Colonic mucosa (tissue), 4 donors: ENCODE measurements around the gene PSMD12. TPM values are rescaled to one million over a fixed set of nuclear protein-coding genes. Genes with fewer than 3 reads are reported as not detected.
"Not testable (repeated sequence)": the region's sequence is repeated elsewhere in the genome, so short reads cannot be mapped to it uniquely, and the experiment has no call there.

Source experiments
- DNase-seq: peaks from one replicate; pipeline ENCODE4 v3.0.0-alpha.2; 2020
- H3K27ac ChIP-seq: fragments of 200-600 bp; one replicate; pipeline ENCODE4 v1.8.0; 2021
- H3K27me3 ChIP-seq: fragments of 200-600 bp; one replicate; pipeline ENCODE4 v1.8.0; 2021
- H3K36me3 ChIP-seq: fragments of 200-600 bp; one replicate; pipeline ENCODE4 v1.8.0; 2021
- H3K4me1 ChIP-seq: fragments of 200-600 bp; one replicate; pipeline ENCODE4 v1.8.0; 2021; ENCODE audit warnings: mild to moderate bottlenecking
- H3K4me3 ChIP-seq: fragments of 200-600 bp; one replicate; pipeline ENCODE4 v1.8.0; 2021
- H3K9ac ChIP-seq, 2 donors: one replicate each; pipeline ENCODE4 v1.7.0; 2013; ENCODE audit warnings: control low read depth in 2 of 2, low read depth in 2 of 2, low read length in 2 of 2
- H3K9me3 ChIP-seq: fragments of 200-600 bp; one replicate; pipeline ENCODE4 v1.8.0; 2021
- CTCF ChIP-seq: fragments of 200-600 bp; IDR thresholded peaks from one replicate; pipeline ENCODE4 v1.8.0; 2022; ENCODE audit warnings: antibody characterized with exemption, mild to moderate bottlenecking
- intact Hi-C: fragments of 100-400 bp; cut with DNase I; formaldehyde crosslinking; loops from one replicate; pipeline ENCODE4 v1.14.1; 2022
- total RNA-seq, 2 donors: library from RNA; stranded (reverse); fragmentation: NEBNext Ultra II Directional in 1 of 2; extraction: Animal tissue kit (Norgen Biotek cat#: 25700) in 1 of 2; gene quantifications; one replicate each; pipeline ENCODE4 v1.2.1, GENCODE V29; 2021
- donor health status: healthy.
- donor health status: DM: no; HTN: no; CAD: no.
- donor health status: DM: no; HTN: no; CAD: no.

PSMD12 gene
- total RNA-seq, 2 donors from 2014 or later = 39.4 to 51.1 TPM

GRCh38 chr17:67335245-67335835 is 31.0 kb downstream of the PSMD12 start:
- intact Hi-C loops = no loop called here
- Histone ChIP-seq H3K27ac (no peak overlapping the region), H3K9me3 (no peaks in the 10 kb centered on the region), H3K4me3 (no peak overlapping the region), H3K9ac (no peak overlapping the region), H3K36me3 (no peaks in the 10 kb centered on the region), H3K27me3 (no peaks in the 10 kb centered on the region), H3K4me1 (no peaks in the 10 kb centered on the region)
- no peak for DNase-seq
- TF ChIP-seq CTCF = no peak

- DNase-seq, intact Hi-C loops, H3K9ac ChIP-seq: not testable (repeated sequence)
Observed at GRCh38 chr17:67332162-67332508, 34.2 kb downstream of the PSMD12 start.

GRCh38 chr17:67331381-67332161 is 34.8 kb downstream of the PSMD12 start:
- H3K9me3 ChIP-seq, H3K27ac ChIP-seq, intact Hi-C loops, H3K4me3 ChIP-seq, H3K36me3 ChIP-seq, DNase-seq, H3K4me1 ChIP-seq, H3K9ac ChIP-seq, H3K27me3 ChIP-seq: not testable (repeated sequence)

More at GRCh38 chr17:67332162-67332508, 34.2 kb downstream of the PSMD12 start:
- not testable (repeated sequence) for H3K4me3 ChIP-seq, H3K27ac ChIP-seq, H3K36me3 ChIP-seq, H3K9me3 ChIP-seq, H3K4me1 ChIP-seq, H3K27me3 ChIP-seq

- H3K9ac ChIP-seq = no peak overlapping the region
- DNase-seq = no peak
- H3K27ac ChIP-seq = no peak overlapping the region
- TF ChIP-seq CTCF = no peak
- H3K36me3 ChIP-seq = no peaks in the 10 kb centered on the region
- no peaks in the 10 kb centered on the region for H3K27me3 ChIP-seq
- H3K4me1 ChIP-seq = no peaks in the 10 kb centered on the region
- no peak overlapping the region for H3K4me3 ChIP-seq
- intact Hi-C loops = no loop called here
- H3K9me3 ChIP-seq = no peaks in the 10 kb centered on the region
Observed at GRCh38 chr17:67328026-67328425, 38.4 kb downstream of the PSMD12 start.

GRCh38 chr17:67326959-67327745 is 39.2 kb downstream of the PSMD12 start:
- DNase-seq, H3K27ac ChIP-seq, H3K4me1 ChIP-seq, H3K27me3 ChIP-seq, H3K9me3 ChIP-seq, H3K4me3 ChIP-seq, H3K36me3 ChIP-seq, intact Hi-C loops, H3K9ac ChIP-seq: not testable (repeated sequence)

GRCh38 chr17:67326440-67326839 is 39.9 kb downstream of the PSMD12 start:
- Histone ChIP-seq H3K9me3 (no peaks in the 10 kb centered on the region), H3K36me3 (no peaks in the 10 kb centered on the region), H3K9ac (no peak overlapping the region), H3K27ac (no peak overlapping the region), H3K4me3 (no peak overlapping the region), H3K27me3 (no peaks in the 10 kb centered on the region), H3K4me1 (no peaks in the 10 kb centered on the region)
- no peak for TF ChIP-seq CTCF
- no peak for DNase-seq
- intact Hi-C loops = no loop called here
